Keratinocyte (primary cell): ENCODE data around the gene MTX2. TPM values are rescaled to one million over a fixed set of nuclear protein-coding genes. Genes with fewer than 3 reads are reported as not detected.

Source experiments
- DNase-seq: peaks from one replicate; pipeline ENCODE4 v3.0.0-alpha.2; 2011; ENCODE audit warnings: low read depth, missing footprints, low spot score
- FAIRE-seq: peaks from 2 replicates; lab custom pipeline; 2011; peaks lifted over from hg19 to GRCh38; lab: Jason Lieb, UNC
- H2AFZ ChIP-seq: 2 replicates; pipeline ENCODE4 v1.6.0; 2012; ENCODE audit warnings: low read length, control low read depth, inconsistent platforms; ENCODE audit not compliant: control insufficient read depth
- H3K27ac ChIP-seq: 2 replicates; pipeline ENCODE4 v1.5.1; 2011; ENCODE audit warnings: low read length; ENCODE audit not compliant: control insufficient read depth, insufficient read depth
- H3K27me3 ChIP-seq: 3 replicates; pipeline ENCODE4 v1.6.0; 2011; ENCODE audit warnings: low read length; ENCODE audit not compliant: control insufficient read depth, insufficient read depth; ENCODE audit errors: extremely low read depth
- H3K36me3 ChIP-seq, 2 experiments: 2 replicates in 1 of 2; 3 replicates in 1 of 2; pipeline ENCODE4 v1.5.1; 2011; ENCODE audit warnings: low read length in 2 of 2, mild to moderate bottlenecking in 1 of 2; ENCODE audit not compliant: control insufficient read depth in 2 of 2, insufficient read depth in 2 of 2; ENCODE audit errors: extremely low read depth in 1 of 2
- H3K4me1 ChIP-seq: 3 replicates; pipeline ENCODE4 v1.5.1; 2011; ENCODE audit warnings: low read length; ENCODE audit not compliant: control insufficient read depth, insufficient read depth; ENCODE audit errors: extremely low read depth
- H3K4me2 ChIP-seq: 3 replicates; pipeline ENCODE4 v1.6.0; 2011; ENCODE audit warnings: low read depth, low read length; ENCODE audit not compliant: control insufficient read depth, insufficient read depth; ENCODE audit errors: extremely low read depth
- H3K4me3 ChIP-seq, 3 experiments: fragments of 200-600 bp in 1 of 3; sonication (generic) in 1 of 3; 2 replicates in 2 of 3; 3 replicates in 1 of 3; pipeline ENCODE4 v1.5.1; 2011 to 2016; ENCODE audit warnings: low read length in 3 of 3, mild to moderate bottlenecking in 3 of 3, control low read depth in 2 of 3, inconsistent platforms in 1 of 3, low read depth in 1 of 3, mixed read lengths in 1 of 3, mixed run types in 1 of 3, moderate library complexity in 1 of 3; ENCODE audit not compliant: control insufficient read depth in 2 of 3, insufficient read depth in 2 of 3; ENCODE audit errors: extremely low read depth in 1 of 3
- H3K79me2 ChIP-seq: 2 replicates; pipeline ENCODE4 v1.6.0; 2012; ENCODE audit warnings: low read length; ENCODE audit not compliant: control insufficient read depth, insufficient read depth
- H3K9ac ChIP-seq: 3 replicates; pipeline ENCODE4 v1.6.0; 2011; ENCODE audit warnings: low read length; ENCODE audit not compliant: control insufficient read depth, insufficient read depth; ENCODE audit errors: extremely low read depth
- H3K9me1 ChIP-seq: 3 replicates; pipeline ENCODE4 v1.6.0; 2011; ENCODE audit warnings: low read length; ENCODE audit not compliant: control insufficient read depth, insufficient read depth; ENCODE audit errors: extremely low read depth
- H3K9me3 ChIP-seq: 2 replicates; pipeline ENCODE4 v1.5.1; 2012; ENCODE audit warnings: low read depth, low read length; ENCODE audit not compliant: control insufficient read depth
- H4K20me1 ChIP-seq: 3 replicates; pipeline ENCODE4 v1.6.0; 2011; ENCODE audit warnings: low read length; ENCODE audit not compliant: control insufficient read depth, insufficient read depth; ENCODE audit errors: extremely low read depth
- CTCF ChIP-seq, 3 experiments: IDR thresholded peaks in 1 of 3; conservative IDR thresholded peaks in 1 of 3; optimal IDR thresholded peaks in 1 of 3; 2 replicates in 2 of 3; 3 replicates in 1 of 3; pipeline versions ENCODE3 to v1.5.1; 2011; ENCODE audit warnings: low read length in 3 of 3, mild to moderate bottlenecking in 3 of 3, moderate library complexity in 2 of 3, control low read depth in 1 of 3, inconsistent platforms in 1 of 3; ENCODE audit not compliant: insufficient read depth in 2 of 3; ENCODE audit errors: extremely low read depth in 1 of 3
- EZH2 ChIP-seq: IDR thresholded peaks from one replicate; pipeline ENCODE4 v1.6.1; 2012; ENCODE audit warnings: inconsistent platforms, mild to moderate bottlenecking, low read length, moderate library complexity
- dilution Hi-C: fragments of 300-500 bp; cut with MboI; formaldehyde crosslinking; loops from one replicate; pipeline ENCODE4 v1.7.0; 2020; ENCODE audit warnings: low sequenced_read_pairs; ENCODE audit not compliant: extremely low pct_ligation_motif_present
- polyA plus RNA-seq, 5 experiments: library from polyadenylated mRNA; depleted of rRNA in 3 of 5; stranded (reverse) in 3 of 5; stranded (forward) in 1 of 5; unstranded in 1 of 5; fragments of >200 nt; gene quantifications; 1 replicate in 1 of 5; 2 replicates in 3 of 5; 3 replicates in 1 of 5; pipeline versions ENCODE4 v1.2.1 to v1.2.3, GENCODE V29; 2011 to 2012; ENCODE audit warnings: missing spikeins in 2 of 5, low read depth in 1 of 5, low replicate concordance in 1 of 5

MTX2 gene
- polyA plus RNA-seq, 1 donor (not counting 4 experiments of a cell fraction or from before 2014, with no cell fraction given) = 60.3 TPM

GRCh38 chr2:176246331-176246730 is 22.9 kb upstream of the MTX2 start:
- TF ChIP-seq CTCF (optimal IDR thresholded peaks at IDR 0.05 in 1 of 3, IDR thresholded peaks at IDR 0.05 in 1 of 3, conservative IDR thresholded peaks at IDR 0.05 in 1 of 3; ENCODE audit: extremely low read depth in 1 of 3, insufficient read depth in 2 of 3, low read length in 3 of 3) (no peak), EZH2 (no peak)
- Histone ChIP-seq H2AFZ (no peak overlapping the region), H3K4me1 (peaks cover 1% of the 10 kb centered on the region), H3K9me3 (no peaks in the 10 kb centered on the region), H3K4me3 (no peak overlapping the region), H3K27me3 (no peaks in the 10 kb centered on the region), H3K36me3 (no peaks in the 10 kb centered on the region), H3K4me2 (no peak overlapping the region), H3K9me1 (no peaks in the 10 kb centered on the region), H4K20me1 (no peaks in the 10 kb centered on the region), H3K27ac (no peak overlapping the region), H3K9ac (no peak overlapping the region), H3K79me2 (no peaks in the 10 kb centered on the region)
- FAIRE-seq (no peak), DNase-seq (no peak)
- dilution Hi-C loops = no loop called here

- no peak overlapping the region for H3K9ac ChIP-seq
- TF ChIP-seq EZH2 (no peak), CTCF (optimal IDR thresholded peaks at IDR 0.05 in 1 of 3, IDR thresholded peaks at IDR 0.05 in 1 of 3, conservative IDR thresholded peaks at IDR 0.05 in 1 of 3; ENCODE audit: extremely low read depth in 1 of 3, insufficient read depth in 2 of 3, low read length in 3 of 3) (no peak)
- FAIRE-seq (no peak), DNase-seq (no peak)
- H3K79me2 ChIP-seq = no peaks in the 10 kb centered on the region
- no peak overlapping the region for H3K4me3 ChIP-seq
- H4K20me1 ChIP-seq = no peaks in the 10 kb centered on the region
- H3K4me2 ChIP-seq = no peak overlapping the region
- peaks cover 8% of the 10 kb centered on the region for H3K4me1 ChIP-seq
- no peaks in the 10 kb centered on the region for H3K9me3 ChIP-seq
- dilution Hi-C loops = no loop called here
- no peaks in the 10 kb centered on the region for H3K9me1 ChIP-seq
- no peaks in the 10 kb centered on the region for H3K36me3 ChIP-seq
- H3K27me3 ChIP-seq = no peaks in the 10 kb centered on the region
- H2AFZ ChIP-seq = no peak overlapping the region
- no peak overlapping the region for H3K27ac ChIP-seq
Measured at GRCh38 chr2:176247859-176248258, 21.4 kb upstream of the MTX2 start.
